GM18870 (cell line): ENCODE measurements around the gene ENO2.

ENCODE experiments used
- ATAC-seq: cut with Tn5 transposase; IDR thresholded peaks from one replicate; pipeline ENCODE4 v1.9.1; 2021; ENCODE audit warnings: moderate library complexity; ENCODE audit not compliant: unreplicated experiment

ENO2 gene

GRCh38 chr12:6959058-6959804, 44.9 kb downstream of the ENO2 start:
- ATAC-seq, result peak; percentile 46

GRCh38 chr12:6959805-6960592, 45.6 kb downstream of the ENO2 start:
- no peak for ATAC-seq

GRCh38 chr12:6960593-6961277, 46.4 kb downstream of the ENO2 start:
- no peak for ATAC-seq

GRCh38 chr12:6961278-6961694, 46.9 kb downstream of the ENO2 start:
- ATAC-seq, result no peak

GRCh38 chr12:6961695-6962284, 47.4 kb downstream of the ENO2 start:
- ATAC-seq, result no peak

- ATAC-seq, result no peak
These were observed 48.1 kb downstream of the ENO2 start for GRCh38 chr12:6962285-6963015.

- no peak for ATAC-seq
These were observed 48.8 kb downstream of the ENO2 start for GRCh38 chr12:6963016-6963731.

- no peak for ATAC-seq
These were observed 49.5 kb downstream of the ENO2 start for GRCh38 chr12:6963791-6964413.

GRCh38 chr12:6964605-6965025, 50.2 kb downstream of the ENO2 start:
- no peak for ATAC-seq

- peak; percentile 32 for ATAC-seq
These were observed 50.8 kb downstream of the ENO2 start for GRCh38 chr12:6965026-6965661.

- no peak for ATAC-seq
These were observed 51.3 kb downstream of the ENO2 start for GRCh38 chr12:6965714-6966113.

- no peak for ATAC-seq
These were observed 52.0 kb downstream of the ENO2 start for GRCh38 chr12:6966351-6966750.

GRCh38 chr12:6967651-6968100, 53.3 kb downstream of the ENO2 start:
- no peak for ATAC-seq

- ATAC-seq, result no peak
These were observed 54.0 kb downstream of the ENO2 start for GRCh38 chr12:6968426-6968825.

- ATAC-seq, result peak; percentile 14
These were observed 55.7 kb downstream of the ENO2 start for GRCh38 chr12:6970096-6970527.
